Natural killer cell (primary cell): ENCODE measurements around the gene MED16. TPM values are rescaled to one million over a fixed set of nuclear protein-coding genes. Genes with fewer than 3 reads are reported as not detected.

Experiments used
- ATAC-seq, 3 donors: fragments of 150-1000 bp in 2 of 3; fragments of 200-7000 bp in 1 of 3; cut with Tn5 transposase; 1 replicate in 1 of 3; 2 replicates in 2 of 3; pipeline ENCODE4 v1.10.0; 2021; ENCODE audit warnings: mild to moderate bottlenecking in 2 of 3, moderate library complexity in 2 of 3
- DNase-seq, 2 donors: peaks; one replicate each; pipeline versions ENCODE4 v3.0.0 to v3.0.0-alpha.2; 2013 to 2021; ENCODE audit warnings: mixed read lengths in 1 of 2
- H3K27ac ChIP-seq: one replicate; pipeline ENCODE4 v1.5.1; 2013; ENCODE audit warnings: mild to moderate bottlenecking, low read length
- H3K27me3 ChIP-seq: one replicate; pipeline ENCODE4 v1.6.1; 2013; ENCODE audit warnings: low read length; ENCODE audit not compliant: control insufficient read depth, insufficient read depth
- H3K36me3 ChIP-seq: one replicate; pipeline ENCODE4 v1.6.1; 2013; ENCODE audit warnings: low read length; ENCODE audit not compliant: control insufficient read depth, insufficient read depth
- H3K4me1 ChIP-seq: one replicate; pipeline ENCODE4 v1.6.1; 2013; ENCODE audit warnings: low read length; ENCODE audit not compliant: control insufficient read depth, insufficient read depth
- H3K4me3 ChIP-seq: one replicate; pipeline ENCODE4 v1.5.1; 2013; ENCODE audit warnings: low read length
- H3K9me3 ChIP-seq: one replicate; pipeline ENCODE4 v1.6.1; 2013; ENCODE audit warnings: low read length; ENCODE audit not compliant: control insufficient read depth, insufficient read depth
- H3K27ac Mint-ChIP-seq, 2 donors: one replicate each; pipeline ENCODE4 v1.8.0; 2022; ENCODE audit warnings: mild to moderate bottlenecking in 2 of 2, mixed read lengths in 2 of 2, moderate library complexity in 1 of 2
- H3K27me3 Mint-ChIP-seq, 2 donors: one replicate each; pipeline ENCODE4 v1.8.0; 2022; ENCODE audit warnings: low read depth in 2 of 2, mixed read lengths in 2 of 2
- H3K36me3 Mint-ChIP-seq: one replicate; pipeline ENCODE4 v1.8.0; 2022; ENCODE audit warnings: mixed read lengths
- H3K4me1 Mint-ChIP-seq, 2 donors: one replicate each; pipeline ENCODE4 v1.8.0; 2022; ENCODE audit warnings: mixed read lengths in 2 of 2
- H3K4me3 Mint-ChIP-seq: one replicate; pipeline ENCODE4 v1.8.0; 2022; ENCODE audit warnings: mild to moderate bottlenecking, moderate library complexity, mixed read lengths
- H3K9me3 Mint-ChIP-seq, 2 donors: one replicate each; pipeline ENCODE4 v1.8.0; 2022; ENCODE audit warnings: mixed read lengths in 2 of 2
- WGBS: methylation state at CpG from one replicate; pipeline ENCODE4 v1.1.7; 2013; ENCODE audit warnings: missing lambda C conversion rate; ENCODE audit not compliant: insufficient coverage; 5-methylcytosine and 5-hydroxymethylcytosine counted together
- intact Hi-C: fragments of 100-400 bp; cut with micrococcal nuclease; formaldehyde crosslinking; loops from one replicate; pipeline ENCODE4 v1.14.2; 2022
- total RNA-seq, 4 donors: library from RNA; stranded (reverse); fragments of 120-200 nt in 1 of 4; gene quantifications; one replicate each; pipeline versions ENCODE4 v1.2.3 to v1.2.4, GENCODE V29; 2013 to 2022
- TF ChIP-seq, protein P1 (sequence below): fragments of 200-600 bp; IDR thresholded peaks from one replicate; pipeline ENCODE4 v1.8.0; 2022; ENCODE audit warnings: antibody characterized with exemption

Gene MED16
- total RNA-seq, 3 donors from 2014 or later (not counting 1 experiment from before 2014, with no cell fraction given), result 44.2 to 50.1 (median 44.7) TPM

- Histone ChIP-seq H3K4me3 (peak overlapping the region; percentile 16), H3K9me3 (peaks cover 2% of the 10 kb centered on the region), H3K27ac (peak overlapping the region; percentile 71), H3K27me3 (no peaks in the 10 kb centered on the region), H3K4me1 (peaks cover 51% of the 10 kb centered on the region), H3K36me3 (no peaks in the 10 kb centered on the region)
- 13% methylated on average over 54 of the region's 54 CpGs for WGBS
- Mint-ChIP-seq H3K36me3 (no peaks in the 10 kb centered on the region), H3K4me3 (peak overlapping the region; percentile 88), H3K4me1 (peaks cover 9 to 36% of the 10 kb centered on the region in 2 donors), H3K9me3 (no peaks in the 10 kb centered on the region), H3K27ac (peak overlapping the region; percentile 56 to 90), H3K27me3 (peaks cover 0 to 3% of the 10 kb centered on the region in 2 donors)
- TF ChIP-seq, protein P1, sequence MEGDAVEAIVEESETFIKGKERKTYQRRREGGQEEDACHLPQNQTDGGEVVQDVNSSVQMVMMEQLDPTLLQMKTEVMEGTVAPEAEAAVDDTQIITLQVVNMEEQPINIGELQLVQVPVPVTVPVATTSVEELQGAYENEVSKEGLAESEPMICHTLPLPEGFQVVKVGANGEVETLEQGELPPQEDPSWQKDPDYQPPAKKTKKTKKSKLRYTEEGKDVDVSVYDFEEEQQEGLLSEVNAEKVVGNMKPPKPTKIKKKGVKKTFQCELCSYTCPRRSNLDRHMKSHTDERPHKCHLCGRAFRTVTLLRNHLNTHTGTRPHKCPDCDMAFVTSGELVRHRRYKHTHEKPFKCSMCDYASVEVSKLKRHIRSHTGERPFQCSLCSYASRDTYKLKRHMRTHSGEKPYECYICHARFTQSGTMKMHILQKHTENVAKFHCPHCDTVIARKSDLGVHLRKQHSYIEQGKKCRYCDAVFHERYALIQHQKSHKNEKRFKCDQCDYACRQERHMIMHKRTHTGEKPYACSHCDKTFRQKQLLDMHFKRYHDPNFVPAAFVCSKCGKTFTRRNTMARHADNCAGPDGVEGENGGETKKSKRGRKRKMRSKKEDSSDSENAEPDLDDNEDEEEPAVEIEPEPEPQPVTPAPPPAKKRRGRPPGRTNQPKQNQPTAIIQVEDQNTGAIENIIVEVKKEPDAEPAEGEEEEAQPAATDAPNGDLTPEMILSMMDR, result no peak
- ATAC-seq, result peak; percentile 64 to 72 (median 66)
- intact Hi-C loops, result no loop called here
- DNase-seq, result peak in 1 of 2 donors; percentile 74
Measured at GRCh38 chr19:932648-933552, 39.9 kb upstream of the MED16 start.

- no peaks in the 10 kb centered on the region for H3K27me3 Mint-ChIP-seq
- intact Hi-C loops, result no loop called here
- H3K4me1 Mint-ChIP-seq, result peaks cover 3 to 31% of the 10 kb centered on the region in 2 donors
- Histone ChIP-seq H3K27me3 (no peaks in the 10 kb centered on the region), H3K36me3 (no peaks in the 10 kb centered on the region), H3K27ac (peak overlapping the region; percentile 16), H3K9me3 (no peaks in the 10 kb centered on the region), H3K4me3 (no peak overlapping the region), H3K4me1 (peaks cover 51% of the 10 kb centered on the region)
- WGBS, result 78% methylated on average over 30 of the region's 32 CpGs
- H3K4me3 Mint-ChIP-seq, result no peak overlapping the region
- peak overlapping the region in 1 of 2 donors; percentile 90 for H3K27ac Mint-ChIP-seq
- TF ChIP-seq, protein P1, result no peak
- H3K36me3 Mint-ChIP-seq, result no peaks in the 10 kb centered on the region
- DNase-seq (no peak), ATAC-seq (peak in 1 of 3 donors; percentile 1)
- no peaks in the 10 kb centered on the region for H3K9me3 Mint-ChIP-seq
Measured at GRCh38 chr19:931860-932647, 39.1 kb upstream of the MED16 start.

DNA sequence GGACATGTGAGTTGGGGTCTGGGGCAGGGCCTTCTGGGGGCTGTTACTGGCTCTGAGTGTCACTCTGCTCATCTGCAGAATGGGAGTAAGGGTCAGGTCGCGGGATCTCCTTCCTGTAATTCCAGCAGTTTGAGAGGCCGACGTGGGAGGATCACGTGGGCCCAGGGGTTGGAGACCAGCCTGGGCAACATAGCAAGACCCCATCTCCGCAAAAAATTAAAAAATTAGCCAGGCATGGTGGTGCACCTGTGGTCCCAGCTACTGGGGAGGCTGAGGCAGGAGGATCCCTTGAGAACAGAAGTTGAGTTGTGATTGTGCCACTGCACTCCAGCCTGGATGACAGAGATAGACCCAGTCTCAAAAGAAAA, 36.9 kb upstream of the MED16 start:
- Mint-ChIP-seq H3K4me1 (peaks cover 0 to 26% of the 10 kb centered on the region in 2 donors), H3K9me3 (no peaks in the 10 kb centered on the region), H3K27me3 (no peaks in the 10 kb centered on the region), H3K4me3 (no peak overlapping the region), H3K36me3 (no peaks in the 10 kb centered on the region), H3K27ac (no peak overlapping the region)
- no peaks in the 10 kb centered on the region for H3K9me3 ChIP-seq
- WGBS, result over 99% methylated on average over 6 of the region's 6 CpGs
- TF ChIP-seq, protein P1, result no peak
- ATAC-seq (no peak), DNase-seq (no peak)
- intact Hi-C loops, result loop anchor here (10.0 kb wide), 1 partner anchor 315 kb away; the partner anchor contains the start of genes ATP5F1D and MIDN
- H3K4me1 ChIP-seq, result peaks cover 56% of the 10 kb centered on the region
- no peak overlapping the region for H3K27ac ChIP-seq
- no peak overlapping the region for H3K4me3 ChIP-seq
- H3K27me3 ChIP-seq, result no peaks in the 10 kb centered on the region
- H3K36me3 ChIP-seq, result no peaks in the 10 kb centered on the region
